Chondrocyte (in vitro differentiated cells): ENCODE measurements around the gene RFC2. TPM values are rescaled to one million over a fixed set of nuclear protein-coding genes. Genes with fewer than 3 reads are reported as not detected.

Experiments used
- DNase-seq: peaks from one replicate; pipeline ENCODE4 v3.0.0; 2021; ENCODE audit warnings: mixed read lengths, low spot score
- H3K27ac Mint-ChIP-seq: one replicate; pipeline ENCODE4 v1.8.0; 2021; ENCODE audit warnings: mild to moderate bottlenecking, moderate library complexity, mixed read lengths; ENCODE audit not compliant: unreplicated experiment
- H3K27me3 Mint-ChIP-seq: 2 replicates; pipeline ENCODE4 v1.8.0; 2021; ENCODE audit warnings: low read depth, mixed read lengths
- H3K36me3 Mint-ChIP-seq: 2 replicates; pipeline ENCODE4 v1.8.0; 2021; ENCODE audit warnings: low read depth, mixed read lengths
- H3K4me1 Mint-ChIP-seq: 2 replicates; pipeline ENCODE4 v1.8.0; 2021; ENCODE audit warnings: low read depth, mild to moderate bottlenecking, mixed read lengths
- H3K4me3 Mint-ChIP-seq: one replicate; pipeline ENCODE4 v1.8.0; 2021; ENCODE audit warnings: mild to moderate bottlenecking, moderate library complexity, mixed read lengths; ENCODE audit not compliant: unreplicated experiment
- H3K9me3 Mint-ChIP-seq: 2 replicates; pipeline ENCODE4 v1.8.0; 2021; ENCODE audit warnings: low read depth, mixed read lengths
- CTCF ChIP-seq: fragments of 200-600 bp; sonication (generic); IDR thresholded peaks from 2 replicates; pipeline ENCODE4 v1.5.0; 2021; ENCODE audit warnings: antibody characterized with exemption, mild to moderate bottlenecking, moderate library complexity
- total RNA-seq: library from RNA; stranded (reverse); gene quantifications from 3 replicates; pipeline ENCODE4 v1.2.1, GENCODE V29; 2021

Gene RFC2
- total RNA-seq, 1 donor from 2014 or later = 11.0 TPM

- DNase-seq = no peak
- H3K27ac Mint-ChIP-seq = no peak overlapping the region
Observed at GRCh38 chr7:74242122-74242443, 12.1 kb downstream of the RFC2 start.

GRCh38 chr7:74240482-74240881 is 13.7 kb downstream of the RFC2 start:
- Mint-ChIP-seq H3K4me1 (peaks cover 4% of the 10 kb centered on the region), H3K27ac (no peak overlapping the region), H3K27me3 (no peaks in the 10 kb centered on the region), H3K9me3 (no peaks in the 10 kb centered on the region), H3K4me3 (no peak overlapping the region), H3K36me3 (peaks cover 19% of the 10 kb centered on the region)
- no peak for TF ChIP-seq CTCF
- no peak for DNase-seq

More at GRCh38 chr7:74242122-74242443, 12.1 kb downstream of the RFC2 start:
- Mint-ChIP-seq H3K4me3 (no peak overlapping the region), H3K9me3 (no peaks in the 10 kb centered on the region), H3K27me3 (no peaks in the 10 kb centered on the region), H3K36me3 (peaks cover 18% of the 10 kb centered on the region), H3K4me1 (peaks cover 4% of the 10 kb centered on the region)
- no peak for TF ChIP-seq CTCF

- Mint-ChIP-seq H3K4me3 (no peak overlapping the region), H3K27me3 (no peaks in the 10 kb centered on the region), H3K27ac (no peak overlapping the region), H3K9me3 (no peaks in the 10 kb centered on the region), H3K36me3 (peaks cover 20% of the 10 kb centered on the region), H3K4me1 (no peaks in the 10 kb centered on the region)
- no peak for DNase-seq
- no peak for TF ChIP-seq CTCF
Observed at GRCh38 chr7:74236284-74236683, 17.9 kb downstream of the RFC2 start.

DNA sequence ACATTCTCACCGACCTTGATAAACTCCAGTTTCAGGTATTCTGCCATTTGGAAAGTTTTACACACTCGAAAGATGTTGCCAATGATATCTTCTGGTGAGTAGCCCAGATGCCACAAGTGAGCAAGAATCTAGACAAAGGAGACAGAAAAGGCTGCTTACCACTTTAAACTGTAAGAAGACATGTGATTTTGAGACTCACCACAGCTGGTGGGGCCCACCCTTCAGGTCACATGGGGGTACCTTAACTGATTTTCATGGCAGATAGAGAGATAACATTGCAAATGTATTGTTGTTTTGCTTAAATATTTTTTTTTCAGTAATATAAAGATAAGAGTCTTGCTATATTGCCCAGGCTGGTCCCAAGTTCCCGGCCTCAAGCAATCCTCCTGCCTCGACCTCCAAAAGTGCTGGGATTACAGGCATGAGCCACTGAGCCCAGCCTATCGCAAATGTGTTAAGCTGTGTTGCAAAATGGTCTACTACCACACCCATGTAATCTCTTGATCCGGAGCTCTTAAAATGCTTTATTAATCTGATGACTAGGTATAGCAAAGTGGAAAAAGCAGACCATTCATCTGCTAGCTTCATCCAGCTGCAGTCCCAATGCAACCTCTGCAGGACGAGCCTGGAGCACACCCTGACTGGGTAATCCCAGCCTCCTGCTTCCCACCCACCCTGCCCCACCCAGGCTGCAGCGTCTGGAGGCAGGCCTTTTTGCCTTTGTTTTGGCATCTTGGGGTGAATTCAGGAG is 18.5 kb downstream of the RFC2 start:
- Mint-ChIP-seq H3K27ac (no peak overlapping the region), H3K9me3 (no peaks in the 10 kb centered on the region)

DNA sequence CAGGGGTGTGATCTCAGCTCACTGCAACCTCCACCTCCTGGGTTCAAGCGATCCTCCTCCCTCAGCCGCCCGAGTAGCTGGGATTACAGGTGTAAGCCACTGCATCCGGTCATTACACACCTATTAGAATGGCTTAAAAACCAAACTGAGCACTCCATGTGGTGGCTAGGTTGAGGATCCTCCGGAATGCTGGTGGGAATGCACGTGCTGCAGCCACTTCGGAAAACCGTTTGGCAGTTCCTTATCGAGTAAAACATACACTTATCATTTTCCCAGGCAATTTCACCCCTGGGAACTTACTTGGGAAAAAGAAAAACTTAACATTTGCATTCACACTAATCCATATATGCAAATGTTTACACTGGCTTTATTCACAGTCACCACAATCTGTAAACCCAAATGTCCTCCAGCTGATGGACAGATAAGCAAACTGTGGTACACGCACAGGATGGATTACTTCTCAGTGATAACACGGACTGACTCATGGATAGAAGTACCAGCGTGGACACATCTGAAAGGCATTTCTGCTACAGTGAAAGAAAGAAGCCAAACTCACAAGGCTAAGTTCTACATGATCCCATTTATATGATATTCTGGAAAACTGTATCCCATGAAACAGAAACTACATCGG is 20.4 kb downstream of the RFC2 start:
- Mint-ChIP-seq H3K36me3 (peaks cover 13% of the 10 kb centered on the region), H3K9me3 (no peaks in the 10 kb centered on the region), H3K4me3 (no peak overlapping the region), H3K4me1 (no peaks in the 10 kb centered on the region), H3K27me3 (no peaks in the 10 kb centered on the region), H3K27ac (no peak overlapping the region)
- no peak for DNase-seq
- no peak for TF ChIP-seq CTCF

More for the DNA sequence above, 18.5 kb downstream of the RFC2 start:
- Mint-ChIP-seq H3K4me1 (no peaks in the 10 kb centered on the region), H3K36me3 (peaks cover 17% of the 10 kb centered on the region), H3K27me3 (no peaks in the 10 kb centered on the region), H3K4me3 (no peak overlapping the region)
- TF ChIP-seq CTCF = no peak
- DNase-seq = no peak
